NOMO-1 treated with dmso at 0.1 percent for 144 hours (cell line): ENCODE data around the gene TOM1L2.

ENCODE experiments used
- DNase-seq: peaks from one replicate; lab custom pipeline; 2025; ENCODE audit not compliant: unreplicated experiment; lab: John Stamatoyannopoulos, UW

The TOM1L2 gene

GRCh38 chr17:17837966-17838962, 133.9 kb downstream of the TOM1L2 start:
- DNase-seq, result peak; percentile 35

GRCh38 chr17:17837380-17837821, 134.8 kb downstream of the TOM1L2 start:
- DNase-seq, result no peak

GRCh38 chr17:17836818-17837379, 135.3 kb downstream of the TOM1L2 start, which contains the start of gene SREBF1:
Gene SREBF1 (minus strand): TSS chr17:17836986. CDS start chr17:17836817, 169 bp downstream.
- no peak for DNase-seq

- DNase-seq, result peak; percentile 86
Measured at GRCh38 chr17:17836250-17836817, 135.9 kb downstream of the TOM1L2 start.

GRCh38 chr17:17835415-17836249, 136.6 kb downstream of the TOM1L2 start:
- DNase-seq, result no peak

GRCh38 chr17:17834974-17835373, 137.2 kb downstream of the TOM1L2 start:
- DNase-seq, result no peak

GRCh38 chr17:17833658-17834357, 138.4 kb downstream of the TOM1L2 start:
- DNase-seq, result no peak

- DNase-seq, result no peak
Measured at GRCh38 chr17:17832032-17832363, 140.2 kb downstream of the TOM1L2 start.

GRCh38 chr17:17831208-17832031, 140.8 kb downstream of the TOM1L2 start:
- DNase-seq, result no peak

- DNase-seq, result no peak
Measured at GRCh38 chr17:17830740-17831207, 141.4 kb downstream of the TOM1L2 start.

- no peak for DNase-seq
Measured at GRCh38 chr17:17830269-17830567, 142.0 kb downstream of the TOM1L2 start.

- no peak for DNase-seq
Measured at GRCh38 chr17:17827826-17828621, 144.2 kb downstream of the TOM1L2 start.

GRCh38 chr17:17826942-17827785, 145.0 kb downstream of the TOM1L2 start:
- no peak for DNase-seq

GRCh38 chr17:17826342-17826713, 145.9 kb downstream of the TOM1L2 start:
- no peak for DNase-seq

GRCh38 chr17:17824783-17825614, 147.2 kb downstream of the TOM1L2 start:
- DNase-seq, result no peak

GRCh38 chr17:17824119-17824782, 147.9 kb downstream of the TOM1L2 start:
- DNase-seq, result no peak
